HL-60 (cell line): ENCODE results near the gene TMEM63C.

ENCODE experiments used
- CTCF ChIP-seq: IDR thresholded peaks from one replicate; pipeline ENCODE4 v1.5.1; 2011; ENCODE audit warnings: low read length, control low read depth, inconsistent platforms; ENCODE audit not compliant: insufficient read depth
- POLR2AphosphoS5 ChIP-seq: IDR thresholded peaks from 2 replicates; pipeline ENCODE4 v1.6.1; 2012; ENCODE audit warnings: low read depth
- REST ChIP-seq: IDR thresholded peaks from 2 replicates; pipeline ENCODE4 v1.6.1; 2012; ENCODE audit warnings: low read depth; ENCODE audit not compliant: insufficient replicate concordance
- SPI1 ChIP-seq: IDR thresholded peaks from 2 replicates; pipeline ENCODE4 v1.6.1; 2012; ENCODE audit warnings: low read depth, mild to moderate bottlenecking, borderline replicate concordance

GRCh38 chr14:77140359-77141213 is 41.0 kb upstream of the TMEM63C start:
- TF ChIP-seq CTCF (no peak), POLR2AphosphoS5 (no peak), SPI1 (no peak), REST (no peak)
